Activated naive CD4-positive, alpha-beta T cell treated with Interleukin-2 at 50 U/mL for 16 hours (primary cell): Measurements from ENCODE around the gene TTC23L.

Experiments
- DNase-seq: peaks from one replicate; pipeline ENCODE4 v3.0.0-alpha.2; 2020

The TTC23L gene

DNA sequence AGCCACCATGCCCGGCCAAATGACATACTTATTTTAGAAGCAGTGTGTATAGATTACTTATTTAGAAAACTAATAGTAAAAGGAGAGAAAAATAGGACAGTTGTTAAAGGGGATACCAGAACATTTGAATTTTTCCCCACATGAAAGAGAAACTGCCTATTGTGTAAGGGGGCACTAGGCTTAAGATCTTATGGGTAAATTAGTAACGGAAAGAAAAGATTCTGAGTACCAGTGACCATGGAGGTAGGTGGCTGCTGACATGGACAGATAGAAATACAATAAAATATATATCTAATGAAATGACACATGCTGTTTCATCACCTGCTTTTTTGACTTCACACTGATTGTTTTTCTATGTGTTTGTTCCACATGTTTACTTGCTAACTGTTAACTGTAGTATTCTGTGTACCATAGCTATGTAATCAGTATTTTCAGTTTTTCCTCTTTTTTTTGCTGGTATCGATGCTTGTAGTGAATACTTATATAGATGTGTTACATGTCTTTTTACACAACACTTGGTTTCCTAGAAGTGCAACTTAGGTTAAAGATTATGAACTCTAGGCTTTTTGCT, 87.4 kb downstream of the TTC23L start:
- no peak for DNase-seq

DNA sequence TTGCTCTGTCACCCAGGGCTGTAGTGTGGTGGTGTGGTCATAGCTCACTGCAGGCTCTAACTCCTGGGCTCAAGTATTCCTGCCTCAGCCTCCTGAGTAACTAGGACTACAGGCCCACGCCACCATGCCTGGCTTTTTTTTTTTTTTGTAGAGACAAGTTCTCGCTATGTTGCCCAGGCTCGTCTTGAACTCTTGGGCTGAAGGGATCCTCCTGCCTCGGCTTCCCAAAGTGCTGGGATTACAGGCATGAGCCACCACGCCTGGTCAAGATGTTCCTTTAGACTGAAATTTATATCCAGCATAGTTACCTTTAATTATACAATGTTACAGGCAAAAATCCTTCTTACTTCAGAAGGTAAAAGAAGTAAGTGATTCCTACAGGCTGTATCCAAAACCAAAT, 88.8 kb downstream of the TTC23L start:
- DNase-seq = no peak

- no peak for DNase-seq
Observed at GRCh38 chr5:34928267-34928666, 89.3 kb downstream of the TTC23L start.

DNA sequence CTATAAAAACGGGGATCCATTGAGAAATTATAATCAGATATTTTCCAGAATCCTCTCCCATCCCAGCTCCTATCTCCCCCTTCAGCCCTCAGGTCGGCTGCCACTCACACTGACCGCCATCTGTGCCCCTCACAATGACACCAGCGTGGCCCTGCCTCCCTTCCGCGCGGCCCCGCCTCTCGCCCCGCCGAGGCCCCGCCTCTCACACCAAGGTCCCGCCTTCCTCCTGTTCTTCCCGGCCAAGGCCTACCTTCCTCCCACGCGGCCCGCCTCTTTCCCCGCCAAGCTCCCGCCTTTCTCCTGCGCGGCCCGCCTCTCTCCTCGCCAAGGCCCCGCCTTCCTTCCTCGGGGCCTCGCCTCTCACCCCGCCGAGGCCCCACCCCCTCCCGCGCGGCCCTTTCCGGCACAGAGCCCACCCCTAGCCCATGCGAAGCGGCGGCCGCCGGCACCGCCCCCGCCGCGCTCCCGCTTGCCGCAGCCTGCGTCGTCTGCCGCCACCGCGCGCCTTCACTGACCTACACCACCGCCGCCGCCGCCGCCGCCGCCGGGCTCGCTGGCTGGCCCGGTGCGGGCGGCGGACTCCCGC, 90.3 kb downstream of the TTC23L start, which contains the start of gene DNAJC21:
Gene DNAJC21, plus strand, starts transcription at position 426 of the 586 bp plus-strand sequence. CDS start 261 bp downstream, outside the sequence.
- peak; percentile 98 for DNase-seq

DNA sequence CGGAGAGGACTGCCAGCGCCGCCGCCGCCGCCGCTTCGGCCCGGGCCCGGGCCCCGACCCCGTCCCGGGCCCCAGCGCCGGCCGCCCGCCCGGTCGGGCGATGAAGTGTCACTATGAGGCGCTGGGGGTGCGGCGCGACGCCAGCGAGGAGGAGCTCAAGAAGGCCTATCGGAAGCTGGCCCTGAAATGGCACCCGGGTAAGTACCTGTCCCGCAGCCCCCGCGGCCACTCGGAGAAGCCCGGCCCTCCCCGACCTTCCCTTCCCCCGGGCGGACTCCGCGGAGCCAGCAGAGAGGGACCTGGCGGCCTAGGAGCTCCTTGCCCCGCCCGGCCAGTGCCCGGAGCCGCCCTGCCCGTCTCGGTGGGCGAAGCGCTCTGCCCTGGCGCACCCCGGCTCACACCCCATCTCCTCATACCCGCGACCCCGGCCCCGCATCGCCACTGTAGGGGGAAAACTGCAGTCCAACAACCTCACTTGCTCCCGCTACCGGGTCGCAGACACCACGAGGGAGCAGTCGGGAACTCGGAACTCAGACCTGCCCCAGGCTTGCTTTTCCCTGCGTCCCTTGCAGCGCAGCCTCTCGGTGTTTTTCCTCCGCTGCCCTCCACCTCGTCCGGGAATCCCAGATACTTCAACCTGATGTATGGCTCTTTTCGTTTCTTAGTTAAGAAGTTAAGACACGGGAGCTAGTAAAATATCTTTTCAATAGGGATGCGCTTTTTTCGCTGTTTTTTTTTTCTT, 90.9 kb downstream of the TTC23L start:
- DNase-seq = peak; percentile 85

GRCh38 chr5:34930462-34930844, 91.5 kb downstream of the TTC23L start:
- DNase-seq = no peak

GRCh38 chr5:34930870-34931269, 91.9 kb downstream of the TTC23L start:
- DNase-seq = no peak

- DNase-seq = no peak
Observed at GRCh38 chr5:34932947-34933346, 94.0 kb downstream of the TTC23L start.

DNA sequence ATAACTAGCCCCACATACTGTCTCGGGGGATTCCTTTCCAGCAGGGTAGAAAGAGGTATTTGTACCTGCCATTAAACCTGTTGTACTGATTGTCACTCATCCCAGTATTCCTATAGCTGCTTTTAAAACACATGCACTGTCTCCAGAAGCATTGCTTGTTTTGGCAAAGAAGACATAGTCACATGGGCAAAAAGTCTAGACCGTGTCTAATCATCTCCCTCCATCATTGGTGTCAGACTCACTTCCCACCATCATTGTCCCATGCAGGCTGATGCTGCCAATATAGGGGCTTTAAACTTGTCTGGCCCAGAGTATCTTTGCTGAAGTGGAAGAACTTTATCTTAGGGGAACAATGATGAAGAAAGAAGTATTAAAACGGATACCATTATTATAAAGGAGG, 103.0 kb downstream of the TTC23L start:
- no peak for DNase-seq

- no peak for DNase-seq
Observed at GRCh38 chr5:34944044-34944443, 105.1 kb downstream of the TTC23L start.

GRCh38 chr5:34944460-34945047, 105.6 kb downstream of the TTC23L start:
- DNase-seq = no peak
